Activated T-cell treated with anti-CD3 and anti-CD28 coated beads for 48 hours (primary cell): ENCODE measurements around the gene NT5C1A.
A peak's percentile ranks its signal among the peaks of the same experiment; 100 is the strongest.

Experiments
- DNase-seq: peaks from one replicate; pipeline ENCODE4 v3.0.0-alpha.2; 2020; ENCODE audit warnings: low read depth

Gene NT5C1A

DNA sequence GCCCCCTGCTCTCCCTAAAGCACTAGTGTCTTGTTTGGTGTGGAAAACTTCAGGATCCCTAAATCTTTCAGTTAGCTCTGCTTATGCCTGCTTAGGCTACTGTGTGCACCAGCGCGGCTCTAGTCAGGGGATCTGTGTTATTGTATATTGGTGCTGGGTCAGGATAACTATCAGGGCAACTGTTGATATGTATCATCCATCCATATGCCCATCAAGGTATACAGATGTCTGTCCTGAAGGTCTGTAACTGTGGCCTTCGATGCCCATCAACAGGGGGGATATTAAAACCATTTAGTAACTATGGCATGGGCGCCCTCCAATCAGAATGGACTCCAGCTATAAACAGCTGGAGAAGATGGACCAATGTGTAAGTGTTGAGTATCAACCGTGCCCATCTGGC, 12.4 kb downstream of the NT5C1A start:
- no peak for DNase-seq

DNA sequence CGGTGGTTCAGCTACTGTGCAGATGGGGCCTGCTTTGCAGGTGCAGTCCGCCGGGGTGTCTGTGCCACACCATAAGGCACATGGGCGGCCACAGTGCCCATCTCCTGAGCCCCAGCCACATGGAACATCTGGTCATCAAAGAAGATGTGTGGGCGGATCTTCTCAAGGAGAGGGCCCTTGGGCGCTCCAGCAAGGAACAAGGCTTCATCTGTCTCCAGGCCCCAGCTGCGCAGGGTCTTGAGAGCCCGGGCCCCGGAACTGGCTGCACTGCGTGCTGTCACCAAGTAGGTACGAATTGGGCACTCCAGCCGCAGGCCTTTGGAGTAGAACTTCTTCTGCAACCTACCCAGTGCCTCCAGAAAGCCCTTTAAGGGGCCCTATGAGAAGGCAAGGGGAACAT, 12.8 kb downstream of the NT5C1A start:
- DNase-seq, result no peak

DNA sequence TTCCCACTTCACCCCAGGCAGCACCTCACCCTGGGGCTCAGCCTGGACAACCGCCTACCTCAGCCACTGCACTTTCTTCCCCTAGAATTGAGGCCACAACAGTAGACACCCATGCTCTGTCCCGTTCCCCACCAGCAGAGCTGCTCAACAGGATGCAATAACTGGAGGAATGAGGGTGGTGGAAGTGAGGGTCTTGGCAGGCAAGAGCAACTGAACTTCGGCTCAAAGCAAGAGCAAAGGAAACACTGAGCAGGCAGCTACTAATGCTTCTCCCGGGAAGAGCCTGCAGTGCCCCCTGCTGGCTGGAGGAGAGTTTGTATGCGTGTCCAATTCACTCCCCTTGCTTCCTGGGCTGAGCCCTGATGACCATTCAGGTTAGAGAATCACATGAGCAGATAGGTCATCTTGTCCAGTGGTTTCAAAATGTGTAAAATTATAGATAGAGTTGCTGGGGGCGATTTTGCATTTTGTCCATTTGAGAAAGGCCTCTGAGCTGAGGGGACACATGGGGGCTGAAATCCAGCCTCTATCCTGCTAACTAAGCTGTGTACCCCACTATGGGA, 13.9 kb downstream of the NT5C1A start:
- peak; percentile 69 for DNase-seq

DNA sequence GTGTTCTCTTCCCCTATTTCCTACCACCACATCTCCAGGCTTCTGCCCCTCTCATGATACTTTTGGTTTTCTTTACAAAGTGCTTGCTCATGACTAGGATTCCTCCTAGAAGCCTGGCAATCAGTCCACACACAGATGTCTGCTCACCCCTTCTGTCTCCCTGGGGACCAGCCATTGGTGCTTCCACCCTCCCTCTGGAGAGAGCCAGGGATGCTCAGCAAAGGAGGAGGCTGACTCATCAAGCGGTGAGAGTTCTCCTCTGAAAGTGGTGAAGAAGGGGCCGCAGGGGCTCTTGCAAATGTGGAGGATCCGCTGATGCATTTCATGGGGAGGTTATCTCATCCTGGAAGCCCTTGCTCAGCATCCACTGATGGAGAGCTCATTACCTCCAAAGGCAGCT, 14.5 kb downstream of the NT5C1A start:
- no peak for DNase-seq

DNA sequence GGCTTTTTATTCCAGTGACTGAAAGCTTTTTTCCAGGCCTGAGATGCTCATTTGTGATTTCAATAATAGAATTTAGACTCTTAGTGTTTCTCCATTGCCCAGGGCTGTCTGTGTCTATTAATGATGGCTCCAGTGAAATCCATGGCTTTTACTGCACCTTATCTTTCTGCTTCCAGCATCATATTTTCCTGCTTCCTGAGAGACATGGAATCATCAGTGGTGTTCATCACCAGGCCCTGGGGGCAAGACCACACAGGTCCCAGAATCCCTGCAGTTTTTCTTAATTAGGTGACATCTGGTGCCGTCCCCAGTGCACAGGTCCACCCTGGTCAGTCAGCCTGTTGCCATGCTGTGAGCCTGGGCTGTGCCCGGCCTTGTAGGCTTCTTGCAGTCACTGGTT, 15.5 kb downstream of the NT5C1A start:
- DNase-seq, result no peak

DNA sequence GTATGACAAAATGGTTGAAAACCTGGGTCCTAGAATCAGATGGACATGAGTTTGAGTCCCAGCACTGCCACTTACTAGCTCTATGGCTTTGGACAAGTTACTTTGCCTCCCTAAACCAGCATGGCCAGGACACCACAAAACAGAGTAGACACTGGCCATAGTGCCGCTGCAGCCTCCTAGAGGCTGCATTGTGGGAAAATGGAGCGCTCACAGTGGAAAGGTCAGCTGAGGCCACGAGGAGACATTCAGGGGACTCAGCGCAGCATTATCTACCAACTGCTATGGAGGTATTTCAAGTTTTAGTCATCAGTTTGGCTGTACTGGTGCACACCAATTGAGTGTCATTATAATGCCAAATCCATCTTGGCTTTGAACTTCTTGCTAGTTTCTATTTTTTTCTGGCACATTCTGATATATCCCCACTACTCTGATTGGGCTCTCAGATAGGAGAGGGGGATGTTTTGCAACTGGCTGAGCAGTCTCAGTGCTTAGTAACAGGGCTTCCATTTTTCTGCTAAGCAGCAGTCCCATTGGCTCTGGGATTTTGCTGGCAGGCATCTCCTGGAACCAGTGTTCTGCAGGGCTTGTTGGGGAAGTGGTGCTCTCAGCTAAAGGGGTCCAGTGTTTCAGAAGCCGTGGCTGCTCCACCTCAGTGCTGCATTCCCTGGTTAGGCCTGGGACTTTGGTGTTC, 16.2 kb downstream of the NT5C1A start:
- DNase-seq, result no peak

DNA sequence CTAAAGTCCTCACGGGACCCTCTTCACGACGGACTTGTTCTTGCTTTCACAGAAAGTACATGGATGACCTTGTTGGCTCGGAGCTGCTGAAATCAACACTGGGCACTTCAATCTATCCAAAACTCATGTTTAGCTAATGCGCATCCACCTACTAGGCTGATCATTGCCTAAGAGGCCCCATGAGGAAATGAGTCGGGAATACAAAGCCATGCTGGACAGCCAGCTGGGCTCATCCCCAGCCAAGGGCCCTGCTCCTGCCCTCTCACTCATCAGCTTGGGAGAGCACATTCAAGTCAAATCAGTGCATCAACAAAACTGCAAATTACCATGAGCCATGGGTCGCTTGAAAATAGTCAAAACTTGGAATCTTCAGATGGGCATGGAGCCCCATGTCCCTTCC, 17.6 kb downstream of the NT5C1A start:
- no peak for DNase-seq

DNA sequence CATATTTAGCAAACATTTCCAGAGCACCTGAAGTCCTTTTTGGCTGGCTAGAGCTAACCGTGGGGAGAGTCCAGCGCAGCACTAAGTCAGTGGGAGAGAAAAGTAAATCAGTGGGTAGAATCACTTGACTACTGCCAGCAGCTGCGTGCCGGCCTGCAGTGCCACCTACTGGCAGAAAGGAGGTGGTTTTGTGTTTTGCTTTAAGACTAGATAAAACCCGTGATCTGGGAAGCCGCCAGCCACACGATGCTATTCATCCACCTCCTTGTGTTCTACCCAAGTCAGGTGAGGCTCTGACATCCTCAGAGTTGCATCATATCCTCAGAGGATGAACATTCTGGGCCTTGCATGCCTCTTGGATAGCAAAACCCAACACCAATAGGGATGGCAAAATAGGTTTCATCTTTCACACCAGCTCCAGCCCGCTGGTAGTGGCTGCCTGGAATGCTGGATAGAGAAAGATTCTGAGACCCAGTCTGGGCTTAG, 18.3 kb downstream of the NT5C1A start:
- peak; percentile 70 for DNase-seq

DNA sequence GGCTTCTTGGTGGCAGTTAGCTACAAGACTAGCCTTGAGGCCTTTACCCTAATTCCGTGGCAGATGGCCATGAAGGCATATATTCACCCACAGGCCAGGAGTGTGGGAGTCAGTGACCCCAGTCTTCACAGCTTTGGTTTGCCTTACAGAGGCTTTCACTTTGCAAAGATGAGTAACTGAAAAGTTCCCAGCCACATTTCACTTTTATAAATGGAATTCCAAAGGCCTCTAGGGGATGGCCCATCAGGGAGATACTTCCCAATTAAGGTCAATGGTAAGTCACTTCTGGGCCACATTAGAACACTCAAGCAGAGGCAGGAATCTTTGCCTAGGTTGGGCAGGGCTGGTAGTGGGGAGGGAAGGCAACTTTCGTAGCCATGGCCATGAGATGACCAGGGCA, 19.4 kb downstream of the NT5C1A start:
- DNase-seq, result no peak

DNA sequence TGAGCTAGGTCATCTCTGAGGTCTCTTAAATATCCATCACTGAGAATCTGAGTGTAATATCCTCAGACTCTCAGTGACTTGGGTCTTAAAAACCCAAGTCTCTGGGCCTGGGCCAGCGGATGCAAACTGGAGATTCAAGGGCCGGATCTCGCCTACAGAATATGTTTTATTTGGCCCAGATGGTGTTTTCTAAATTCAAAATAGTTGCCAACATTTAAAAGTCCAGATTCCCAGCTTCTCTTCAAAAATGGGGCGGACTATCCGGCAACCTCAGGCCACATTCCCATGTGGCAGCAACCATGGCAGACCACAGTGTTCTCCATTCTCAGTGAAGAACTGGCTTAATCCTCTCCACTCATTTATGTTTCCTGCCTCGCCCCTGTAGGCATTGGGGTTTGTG, 19.8 kb downstream of the NT5C1A start:
- DNase-seq, result no peak

DNA sequence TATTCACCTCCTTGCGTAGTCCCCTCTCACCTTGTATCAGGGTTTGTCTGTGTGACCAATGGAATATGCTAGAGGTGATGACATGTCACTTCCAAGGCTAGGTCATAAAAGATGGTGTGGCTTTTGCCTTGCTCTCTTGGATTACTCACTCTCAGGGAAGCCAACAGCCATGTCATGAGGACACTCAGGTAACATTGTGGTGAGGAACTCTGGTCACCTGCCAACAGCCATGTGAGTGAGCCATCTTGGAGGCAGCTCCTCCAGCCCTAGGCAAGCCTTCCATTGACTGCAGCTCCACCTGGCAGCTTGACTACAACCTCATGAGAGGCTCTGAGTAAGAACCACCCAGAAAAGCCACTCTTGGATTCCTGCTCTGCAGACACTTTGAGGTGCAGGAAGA, 21.5 kb downstream of the NT5C1A start:
- no peak for DNase-seq

DNA sequence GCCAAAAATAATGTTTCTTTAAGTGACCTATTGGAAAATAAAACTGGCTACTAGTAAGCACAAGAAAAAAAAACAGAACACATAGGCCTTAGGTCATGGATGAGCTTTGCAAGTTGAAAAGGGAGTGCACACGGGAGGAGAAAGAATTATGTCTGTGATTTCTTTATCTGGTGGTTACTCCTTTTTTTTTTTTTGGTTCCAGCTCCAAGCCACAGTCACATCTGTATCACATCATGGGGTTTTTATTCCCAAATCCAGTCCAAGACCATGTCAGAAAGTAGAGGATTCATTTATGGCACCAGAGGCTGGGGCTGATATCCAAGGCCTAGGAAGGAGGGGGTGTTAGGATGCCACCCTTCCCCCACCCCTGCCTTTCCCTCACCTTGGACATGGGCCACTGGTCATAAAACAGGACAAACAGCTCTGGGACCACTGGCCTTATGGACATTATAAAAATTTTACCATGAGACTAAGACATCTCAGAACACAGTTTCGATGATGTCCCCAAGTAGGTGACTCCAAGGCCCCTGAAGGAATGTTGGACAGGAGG, 22.2 kb downstream of the NT5C1A start:
- no peak for DNase-seq

DNA sequence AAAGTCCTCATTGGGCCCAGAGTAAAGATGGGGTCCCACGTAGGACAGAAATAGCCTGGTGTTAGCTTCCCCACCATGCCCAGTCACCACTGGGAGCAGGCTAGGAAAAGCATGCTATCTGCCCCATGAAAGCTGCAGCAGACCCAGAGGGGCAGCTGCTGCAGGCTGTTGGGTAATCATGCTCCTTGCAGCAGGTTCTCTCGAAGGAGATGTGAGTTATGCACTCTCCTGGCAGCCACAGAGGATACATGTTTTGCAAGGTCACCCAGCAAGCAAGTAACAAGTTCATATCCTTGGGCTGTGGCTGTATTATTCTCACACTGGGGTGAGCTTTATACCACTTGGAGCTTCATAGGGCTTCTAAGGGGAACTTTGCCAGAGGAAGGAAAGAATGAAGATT, 23.4 kb downstream of the NT5C1A start:
- DNase-seq, result no peak

DNA sequence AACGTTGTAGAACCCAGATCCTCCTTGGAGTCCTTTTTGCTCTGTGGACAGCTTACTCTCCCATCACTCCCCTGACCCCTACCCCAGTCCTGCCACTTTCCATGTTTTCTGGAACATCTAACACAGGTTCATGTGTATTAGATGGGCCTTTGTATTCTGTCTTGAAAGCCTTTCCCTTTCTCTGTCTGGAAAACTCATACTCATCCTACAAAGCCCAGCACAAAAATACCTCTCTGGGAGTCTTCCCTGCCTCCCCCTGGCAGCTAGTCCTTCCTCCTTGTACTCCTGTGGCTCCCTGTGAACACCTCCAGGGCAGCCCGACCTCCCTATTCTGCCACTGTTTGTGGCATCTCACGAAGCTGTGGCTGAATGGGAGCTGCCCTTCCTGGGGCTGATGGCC, 24.7 kb downstream of the NT5C1A start:
- no peak for DNase-seq

DNA sequence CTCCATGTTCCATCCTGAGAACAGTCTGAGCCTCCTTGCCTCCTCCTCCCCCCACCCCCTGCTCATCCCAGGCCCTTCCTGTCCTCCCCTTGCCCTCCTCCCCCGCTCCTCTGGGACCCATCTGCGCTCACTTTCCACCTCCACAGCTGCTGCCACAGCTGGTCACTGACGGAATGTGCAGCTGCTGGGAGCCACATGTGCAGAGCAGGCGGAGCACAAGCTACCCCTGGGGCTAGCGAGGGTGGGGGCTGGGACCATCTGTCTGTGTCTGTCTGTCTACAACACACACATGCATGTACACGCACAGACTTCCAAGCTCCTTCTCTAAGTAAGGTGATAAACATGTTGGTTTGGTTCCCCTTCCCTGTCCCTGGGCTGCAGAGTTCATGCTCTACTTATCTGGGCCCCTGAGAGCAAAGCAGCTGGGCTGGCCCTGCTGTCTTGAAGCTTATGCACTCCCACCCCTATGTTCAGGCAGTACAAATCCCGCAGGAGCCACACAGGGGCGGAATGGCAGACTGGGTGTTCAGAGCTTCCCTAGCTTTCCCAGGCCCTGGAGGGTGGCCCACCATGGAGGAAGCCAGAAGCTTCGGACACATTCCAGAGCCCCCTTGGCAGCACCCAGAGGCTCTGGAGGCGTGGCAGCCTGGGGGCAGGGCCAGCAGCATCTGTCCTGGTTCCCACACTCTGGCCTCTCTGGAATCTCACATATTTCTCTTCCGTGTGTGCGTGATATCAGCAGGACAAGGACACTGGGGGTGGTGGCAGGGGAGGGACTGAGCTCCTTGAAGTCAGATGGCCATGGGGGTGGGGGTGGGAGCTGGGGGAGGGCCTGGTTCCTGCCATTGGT, 25.4 kb downstream of the NT5C1A start:
- no peak for DNase-seq

DNA sequence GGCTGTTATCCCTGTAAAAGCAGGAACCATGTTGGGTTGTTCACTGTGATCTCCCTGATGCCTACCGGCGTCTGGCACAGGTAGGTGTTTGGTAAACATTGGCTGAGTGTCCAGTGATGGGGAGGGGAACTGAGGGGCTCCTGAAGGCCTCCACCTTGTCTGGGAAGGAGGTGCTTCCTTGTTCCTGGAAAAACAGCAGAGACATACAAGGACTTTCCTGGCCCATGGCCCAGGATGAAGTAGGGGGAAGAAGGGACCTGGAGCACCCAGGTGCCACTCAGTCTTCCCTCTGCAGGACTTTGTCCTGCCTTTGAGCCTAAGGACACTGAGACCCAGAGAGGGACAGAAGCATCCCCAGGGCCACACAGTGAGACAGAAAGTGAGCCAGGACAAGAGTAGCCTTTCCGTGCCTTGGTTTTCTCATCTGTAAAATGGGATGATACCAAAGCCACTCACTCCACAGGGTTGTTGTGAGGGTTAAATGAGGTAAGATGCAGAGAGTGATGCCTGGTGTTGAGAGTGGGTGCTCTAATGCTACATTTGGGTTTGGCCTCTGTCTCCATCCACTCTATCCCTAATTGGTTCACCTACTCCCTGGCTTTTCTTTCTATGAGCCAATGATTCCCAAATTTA, 26.4 kb downstream of the NT5C1A start:
- no peak for DNase-seq

DNA sequence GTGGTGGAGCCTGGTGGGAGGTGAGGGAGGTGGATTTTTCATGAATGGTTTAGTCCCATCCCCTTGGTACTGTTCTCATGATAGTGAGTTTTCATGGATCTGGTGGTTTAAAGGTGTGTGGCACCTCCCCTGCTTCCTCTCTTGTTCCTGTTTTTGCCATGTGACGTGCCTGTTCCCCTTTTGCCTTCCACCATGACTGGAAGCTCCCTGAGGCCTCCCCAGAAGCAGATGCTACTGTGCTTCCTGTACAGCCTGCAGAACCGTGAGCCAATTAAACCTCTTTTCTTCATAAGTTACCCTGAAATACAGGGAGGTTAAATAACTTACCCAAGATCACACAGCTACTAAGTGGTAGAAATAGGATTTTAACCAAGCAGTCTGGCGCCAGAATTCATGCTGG, 28.2 kb downstream of the NT5C1A start:
- DNase-seq, result no peak

DNA sequence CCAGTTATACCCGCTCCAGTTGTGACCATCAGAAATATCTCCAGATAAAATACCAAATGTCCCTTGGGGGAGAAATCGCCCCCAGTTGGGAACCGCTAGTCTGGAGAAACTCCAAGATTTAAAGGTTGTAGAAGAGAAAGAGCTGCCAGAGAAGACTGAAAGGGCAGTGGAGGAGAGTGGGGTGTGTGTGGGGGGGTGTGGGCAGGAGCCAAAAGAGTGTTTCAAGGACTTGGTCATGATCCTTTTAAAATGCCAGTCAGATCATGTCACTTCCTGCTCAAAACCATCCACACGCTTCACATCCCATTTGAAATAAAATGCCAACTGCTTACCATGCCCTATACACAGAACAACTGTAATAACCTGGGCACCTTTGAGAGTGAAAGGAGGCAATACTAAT, 29.1 kb downstream of the NT5C1A start:
- no peak for DNase-seq

DNA sequence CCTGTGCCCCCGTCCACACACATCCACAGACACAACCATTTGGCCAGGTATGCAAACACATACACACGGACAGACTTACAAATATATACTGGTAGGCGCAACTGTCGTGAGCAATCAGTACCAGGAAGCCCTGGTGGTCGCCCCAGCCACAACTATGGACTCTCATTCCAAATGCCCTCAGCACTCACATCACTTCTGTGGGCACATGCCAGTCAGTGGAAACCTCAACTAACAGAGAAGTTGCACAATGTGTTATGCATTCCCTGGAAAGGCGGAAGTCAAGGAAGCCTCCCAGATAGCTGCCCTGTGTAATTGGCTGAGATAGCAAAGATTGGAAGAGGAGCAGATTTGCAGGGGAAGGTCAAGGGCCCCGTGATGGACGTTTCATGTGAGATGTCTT, 31.0 kb downstream of the NT5C1A start:
- no peak for DNase-seq

DNA sequence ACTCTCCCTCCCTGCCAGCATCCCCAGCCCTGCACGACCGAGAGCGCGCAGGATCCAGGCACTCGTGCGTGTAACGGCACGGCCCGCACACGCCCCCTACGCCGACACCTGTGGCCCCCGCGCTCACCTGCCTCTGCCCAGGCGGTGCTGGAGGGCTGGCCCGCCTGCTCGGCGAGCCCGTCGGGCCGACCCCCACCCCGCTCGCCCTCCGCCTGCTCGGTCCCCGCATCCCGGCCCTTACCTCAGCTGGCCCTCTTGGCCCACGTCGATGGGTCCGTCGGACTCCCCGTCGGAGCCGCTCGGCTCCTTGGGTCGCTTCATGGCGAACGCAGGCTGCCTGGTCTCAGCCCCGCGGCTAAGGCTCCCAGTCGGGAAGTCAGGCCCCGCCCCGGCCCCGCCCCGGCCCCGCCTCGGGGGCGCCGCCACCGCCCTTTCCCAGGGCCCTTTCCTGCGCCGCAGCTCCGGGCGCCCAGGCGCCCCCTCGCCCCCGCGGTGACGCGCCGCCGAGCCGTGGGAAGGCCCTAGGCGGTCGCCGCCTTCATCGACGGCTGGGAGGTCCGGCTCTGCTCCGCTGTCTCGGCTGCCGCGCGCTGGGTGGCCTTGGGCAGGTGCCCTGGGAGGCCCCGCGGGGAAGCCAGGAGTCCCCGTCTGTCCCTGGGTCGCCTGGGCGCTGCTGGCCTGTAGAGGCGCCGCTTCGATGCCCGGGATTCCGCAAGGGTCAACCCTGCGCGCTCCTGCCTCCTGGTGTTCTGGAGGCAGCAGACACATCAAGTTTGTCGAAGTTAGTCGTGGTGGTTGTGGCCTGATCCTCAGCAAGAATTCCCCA, 32.4 kb downstream of the NT5C1A start, which contains the start of gene HEYL:
TSS of gene HEYL (minus strand) at position 339 of the 826 bp plus-strand sequence. CDS start at position 321, 18 bp downstream.
- peak; percentile 77 for DNase-seq

DNA sequence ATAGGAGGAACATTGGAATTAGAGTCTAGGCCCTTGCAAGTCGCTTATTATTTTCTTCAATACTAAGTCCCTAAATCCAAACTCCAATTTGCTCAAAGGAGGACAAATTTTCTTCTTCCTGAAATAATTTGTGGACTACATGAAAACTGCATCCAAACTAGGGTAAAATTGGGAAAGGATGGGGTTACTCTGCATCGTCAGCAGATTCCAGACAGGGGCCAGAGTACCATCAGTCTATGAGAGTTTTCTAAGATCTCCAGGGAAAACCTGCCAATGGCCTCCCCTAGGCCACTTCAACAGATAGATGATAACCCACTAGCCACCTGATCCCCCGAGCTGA, 33.0 kb downstream of the NT5C1A start:
- DNase-seq, result no peak

DNA sequence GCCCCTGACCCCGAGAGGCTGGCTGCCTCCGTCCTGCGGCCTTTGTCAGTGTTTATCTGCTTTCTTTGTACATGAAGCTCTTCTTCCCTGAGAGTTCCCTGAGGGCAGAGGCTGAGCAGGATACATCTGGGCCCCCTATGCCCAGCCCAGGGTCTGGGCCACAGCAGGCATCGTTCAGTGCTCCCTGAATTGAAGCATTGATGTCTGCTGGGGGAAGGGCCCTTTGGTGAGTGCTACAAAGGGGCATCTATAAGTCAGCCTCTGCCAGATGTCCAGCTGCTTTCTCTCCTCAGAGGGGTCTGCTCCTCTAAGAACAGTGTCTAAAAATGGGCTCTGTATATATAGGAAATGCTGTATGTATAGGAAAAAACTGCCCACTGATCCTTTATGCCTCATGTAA, 34.5 kb downstream of the NT5C1A start:
- no peak for DNase-seq
